OCI-LY1 (cell line): Measurements from ENCODE around the gene SOD2.

ENCODE experiments used
- H2AFZ ChIP-seq: fragments of 200-600 bp; sonication (generic), shearing (Covaris generic); 2 replicates; pipeline ENCODE4 v1.6.0; 2014; ENCODE audit warnings: antibody characterized with exemption, mild to moderate bottlenecking, low read length
- H3F3A ChIP-seq: fragments of 200-600 bp; sonication (generic), shearing (Covaris generic); 2 replicates; pipeline ENCODE4 v1.6.0; 2014; ENCODE audit warnings: mild to moderate bottlenecking, antibody characterized with exemption, low read length, moderate library complexity; ENCODE audit not compliant: insufficient read depth
- H3K27ac ChIP-seq: fragments of 200-600 bp; sonication (generic); 2 replicates; pipeline ENCODE4 v1.5.1; 2014; ENCODE audit warnings: low read length, mixed run types, mild to moderate bottlenecking, low read depth; ENCODE audit not compliant: poor library complexity, severe bottlenecking
- H3K27me3 ChIP-seq: fragments of 200-600 bp; sonication (generic); 2 replicates; pipeline ENCODE4 v1.6.0; 2014; ENCODE audit warnings: antibody characterized with exemption, mild to moderate bottlenecking, low read length, moderate library complexity; ENCODE audit not compliant: insufficient read depth
- H3K36me3 ChIP-seq: fragments of 200-600 bp; sonication (generic); 2 replicates; pipeline ENCODE4 v1.6.1; 2014; ENCODE audit warnings: mild to moderate bottlenecking, antibody characterized with exemption, low read length, moderate library complexity, mixed read lengths; ENCODE audit not compliant: insufficient read depth
- H3K4me1 ChIP-seq: fragments of 200-600 bp; sonication (generic); 2 replicates; pipeline ENCODE4 v1.5.1; 2014; ENCODE audit warnings: mild to moderate bottlenecking, low read length, moderate library complexity; ENCODE audit not compliant: insufficient read depth, severe bottlenecking
- H3K4me2 ChIP-seq: fragments of 200-600 bp; sonication (generic), shearing (Covaris generic); 2 replicates; pipeline ENCODE4 v1.6.1; 2014; ENCODE audit warnings: low read length
- H3K4me3 ChIP-seq: fragments of 200-600 bp; sonication (generic); 2 replicates; pipeline ENCODE4 v1.5.1; 2014; ENCODE audit warnings: low read length, low read depth, mild to moderate bottlenecking, mixed read lengths; ENCODE audit not compliant: poor library complexity, severe bottlenecking
- H3K79me2 ChIP-seq: fragments of 200-600 bp; shearing (Covaris generic); 2 replicates; pipeline ENCODE4 v1.6.1; 2016; ENCODE audit warnings: mixed run types, low read length, mixed read lengths; ENCODE audit not compliant: insufficient read depth
- H3K9ac ChIP-seq: fragments of 200-600 bp; sonication (generic), shearing (Covaris generic); 2 replicates; pipeline ENCODE4 v1.6.1; 2014; ENCODE audit warnings: mild to moderate bottlenecking, low read length, mixed read lengths
- H3K9me2 ChIP-seq: fragments of 200-600 bp; sonication (generic), shearing (Covaris generic); 2 replicates; pipeline ENCODE4 v1.6.1; 2014; ENCODE audit warnings: low read depth, mild to moderate bottlenecking, low read length, mixed read lengths
- H3K9me3 ChIP-seq: fragments of 200-600 bp; shearing (Covaris generic); 2 replicates; pipeline ENCODE4 v1.6.1; 2014; ENCODE audit warnings: low read length, mixed read lengths
- H4K20me1 ChIP-seq: fragments of 200-600 bp; sonication (generic), shearing (Covaris generic); 2 replicates; pipeline ENCODE4 v1.6.0; 2016; ENCODE audit warnings: mild to moderate bottlenecking, low read length; ENCODE audit not compliant: insufficient read depth
- CTCF ChIP-seq: fragments of 200-600 bp; sonication (generic), shearing (Covaris generic); IDR thresholded peaks from 2 replicates; pipeline ENCODE4 v1.5.1; 2017; ENCODE audit warnings: mild to moderate bottlenecking, antibody characterized with exemption, low read length, moderate library complexity, mixed read lengths
- EZH2 ChIP-seq: fragments of 200-600 bp; sonication (generic), shearing (Covaris generic); IDR thresholded peaks from 2 replicates; pipeline ENCODE4 v1.8.0; 2017; ENCODE audit warnings: borderline replicate concordance, mixed run types, mild to moderate bottlenecking, antibody characterized with exemption, low read length, moderate library complexity, mixed read lengths

The SOD2 gene

GRCh38 chr6:159688266-159688905, 4.7 kb downstream of the SOD2 start:
- Histone ChIP-seq H4K20me1 (no peaks in the 10 kb centered on the region), H3K4me2 (no peak overlapping the region), H3K27ac (no peak overlapping the region), H3K9me3 (no peaks in the 10 kb centered on the region), H3K4me1 (peaks cover 17% of the 10 kb centered on the region), H3K79me2 (no peaks in the 10 kb centered on the region; the same call in 1 of the 2 replicates), H3K9me2 (no peaks in the 10 kb centered on the region), H2AFZ (no peak overlapping the region), H3F3A (no peaks in the 10 kb centered on the region), H3K27me3 (no peaks in the 10 kb centered on the region), H3K4me3 (no peak overlapping the region), H3K36me3 (peaks cover 36% of the 10 kb centered on the region), H3K9ac (no peak overlapping the region)
- no peak for TF ChIP-seq EZH2
- TF ChIP-seq CTCF, result no peak

- no peak overlapping the region for H3K4me2 ChIP-seq
- no peaks in the 10 kb centered on the region for H3K9me3 ChIP-seq
- no peaks in the 10 kb centered on the region for H3F3A ChIP-seq
- no peaks in the 10 kb centered on the region; the same call in 1 of the 2 replicates for H3K79me2 ChIP-seq
- no peak overlapping the region for H3K4me3 ChIP-seq
- no peak overlapping the region for H3K9ac ChIP-seq
- H4K20me1 ChIP-seq, result no peaks in the 10 kb centered on the region
- TF ChIP-seq EZH2, result no peak
- TF ChIP-seq CTCF, result no peak
- H3K9me2 ChIP-seq, result no peaks in the 10 kb centered on the region
- peaks cover 38% of the 10 kb centered on the region for H3K36me3 ChIP-seq
- H3K27me3 ChIP-seq, result no peaks in the 10 kb centered on the region
- no peak overlapping the region for H3K27ac ChIP-seq
- no peak overlapping the region for H2AFZ ChIP-seq
- peaks cover 17% of the 10 kb centered on the region for H3K4me1 ChIP-seq
These were observed 5.7 kb downstream of the SOD2 start for GRCh38 chr6:159687341-159687740.

GRCh38 chr6:159686703-159687102, 6.3 kb downstream of the SOD2 start:
- Histone ChIP-seq H3K4me2 (no peak overlapping the region), H3K9me2 (no peaks in the 10 kb centered on the region), H4K20me1 (no peaks in the 10 kb centered on the region), H3K27ac (no peak overlapping the region), H3K36me3 (peaks cover 44% of the 10 kb centered on the region), H2AFZ (no peak overlapping the region), H3K79me2 (no peaks in the 10 kb centered on the region; the same call in 1 of the 2 replicates), H3K4me1 (peaks cover 10% of the 10 kb centered on the region), H3K27me3 (no peaks in the 10 kb centered on the region), H3K9me3 (no peaks in the 10 kb centered on the region), H3K4me3 (no peak overlapping the region), H3F3A (no peaks in the 10 kb centered on the region), H3K9ac (no peak overlapping the region)
- TF ChIP-seq CTCF (no peak), EZH2 (no peak)
